OCI-LY7 (cell line): ENCODE data around the gene PPP1R16B.

Source experiments
- CTCF ChIP-seq: fragments of 200-600 bp; sonication (generic); conservative IDR thresholded peaks from 2 replicates; pipeline ENCODE4 v1.5.1; 2014; ENCODE audit warnings: mild to moderate bottlenecking, antibody characterized with exemption, low read length, moderate library complexity, mixed read lengths
- EZH2phosphoT487 ChIP-seq: fragments of 200-600 bp; sonication (generic); IDR thresholded peaks from 2 replicates; pipeline ENCODE4 v1.6.1; 2018; ENCODE audit warnings: low read depth, borderline replicate concordance, mild to moderate bottlenecking, mixed run types, antibody characterized with exemption, low read length, moderate library complexity, mixed read lengths

GRCh38 chr20:38854654-38855066, 49.2 kb downstream of the PPP1R16B start:
- no peak for TF ChIP-seq CTCF
- no peak for TF ChIP-seq EZH2phosphoT487
